GM08714 (cell line): ENCODE results near the gene MYBPC2.
"Not testable (repeated sequence)": the region's sequence is repeated elsewhere in the genome, so short reads cannot be mapped to it uniquely, and the experiment has no call there.

Experiments used
- H3K4me3 ChIP-seq: fragments of 200-500 bp; sonication (Bioruptor generic); 2 replicates; pipeline ENCODE4 v1.5.1; 2014; ENCODE audit warnings: mild to moderate bottlenecking, low read length, inconsistent platforms
- ZNF274 ChIP-seq: IDR thresholded peaks from 2 replicates; pipeline ENCODE4 v1.6.1; 2012; ENCODE audit warnings: mild to moderate bottlenecking, low read depth, low read length

Gene MYBPC2

GRCh38 chr19:50432221-50433028 is at the start of gene MYBPC2:
MYBPC2 (plus strand) TSS chr19:50432892; CDS start chr19:50432954, 62 bp downstream.
- TF ChIP-seq ZNF274, result no peak
- H3K4me3 ChIP-seq, result peak within 1 kb of the TSS; percentile 56; the same call in 1 of the 2 replicates

- no peak for TF ChIP-seq ZNF274
- peak overlapping the region; percentile 49; the same call in 1 of the 2 replicates for H3K4me3 ChIP-seq
These were observed 49.5 kb upstream of the MYBPC2 start for GRCh38 chr19:50383001-50383851.

GRCh38 chr19:50383852-50384684 is 48.6 kb upstream of the MYBPC2 start, which contains the start of gene POLD1:
POLD1 (plus strand) TSS chr19:50384347; CDS start chr19:50398852, 14,505 bp downstream.
- no peak for TF ChIP-seq ZNF274
- H3K4me3 ChIP-seq, result peak within 1 kb of the TSS; percentile 87

DNA sequence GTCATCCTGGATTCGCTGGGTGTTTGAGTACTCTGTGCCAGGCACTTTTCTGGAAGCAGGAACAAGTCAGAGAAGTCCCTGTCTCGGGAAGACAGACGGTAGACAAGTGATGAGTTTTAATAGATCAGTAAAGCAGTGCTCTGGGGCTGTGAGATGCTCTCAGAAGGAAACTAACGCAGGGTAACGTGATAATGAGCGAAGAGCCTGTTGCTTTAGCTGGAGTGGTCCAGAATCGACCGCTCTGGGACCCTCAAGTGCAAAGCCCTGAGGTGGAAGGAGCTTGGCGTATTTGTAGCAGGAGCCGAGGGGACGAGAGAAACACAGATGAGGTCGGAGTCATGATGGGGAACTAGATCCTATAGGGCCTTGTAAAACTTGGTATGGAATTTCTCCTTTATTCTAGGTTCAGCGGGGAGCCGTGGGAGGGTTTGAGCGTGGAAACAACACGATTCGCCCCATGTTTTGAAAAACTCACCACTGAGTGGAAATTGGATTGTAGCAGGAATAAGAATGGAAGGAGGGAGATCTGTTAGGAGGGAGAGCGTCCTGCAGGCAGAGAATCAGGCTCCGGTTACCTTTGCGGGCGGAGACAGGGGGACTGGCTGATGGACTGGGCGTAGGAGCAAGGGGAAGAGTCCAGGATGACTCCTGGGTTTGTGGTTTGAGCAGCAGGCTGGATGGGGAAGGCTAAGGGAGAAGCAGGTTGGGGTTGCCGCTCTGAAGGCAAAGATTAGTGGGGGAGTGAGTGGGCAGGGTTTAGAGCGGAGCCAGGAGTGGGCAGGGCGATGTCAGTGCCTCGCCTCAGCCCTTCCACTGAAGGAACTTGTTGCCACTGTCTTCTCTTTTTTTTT is 47.8 kb upstream of the MYBPC2 start:
- peak overlapping the region; percentile 87 for H3K4me3 ChIP-seq
- TF ChIP-seq ZNF274, result no peak

DNA sequence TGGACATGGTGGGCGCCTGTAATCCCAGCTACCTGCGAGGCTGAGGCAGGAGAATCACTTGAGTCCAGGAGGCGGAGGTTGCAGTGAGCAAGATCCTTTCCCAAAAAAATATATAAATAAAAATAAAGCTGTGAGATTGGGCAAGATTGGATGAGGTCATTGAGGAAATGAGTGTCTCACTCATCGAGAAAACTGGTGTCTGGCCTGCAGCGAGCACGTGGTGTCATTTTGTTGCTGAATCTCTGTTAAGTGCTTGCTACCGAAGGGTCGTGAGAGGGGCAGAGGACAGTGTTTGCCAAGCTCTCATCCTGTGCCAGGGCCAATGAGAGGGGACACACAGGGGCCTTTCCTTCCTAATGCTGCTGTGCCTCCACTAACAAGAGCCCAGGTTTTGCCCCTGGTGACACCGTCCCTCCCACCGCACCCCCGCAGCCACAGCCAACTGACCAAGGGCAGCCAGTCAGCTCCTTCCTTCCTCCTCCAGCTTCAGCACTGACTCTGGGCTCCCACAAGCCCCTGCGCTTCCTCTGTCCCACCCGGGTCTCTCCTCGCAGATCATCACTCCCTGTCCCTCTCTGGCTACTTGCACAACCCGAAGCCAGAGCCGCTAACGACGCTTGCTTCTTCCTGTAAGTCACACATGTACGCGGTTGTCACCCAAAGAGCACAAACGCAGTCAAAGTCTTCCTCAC is 45.4 kb upstream of the MYBPC2 start:
- TF ChIP-seq ZNF274, result no peak
- no peak overlapping the region for H3K4me3 ChIP-seq

- TF ChIP-seq ZNF274, result no peak
- H3K4me3 ChIP-seq, result no peak overlapping the region
These were observed 44.8 kb upstream of the MYBPC2 start for GRCh38 chr19:50387868-50388245.

- not testable (repeated sequence) for H3K4me3 ChIP-seq
These were observed 42.4 kb upstream of the MYBPC2 start for GRCh38 chr19:50390295-50390694.

DNA sequence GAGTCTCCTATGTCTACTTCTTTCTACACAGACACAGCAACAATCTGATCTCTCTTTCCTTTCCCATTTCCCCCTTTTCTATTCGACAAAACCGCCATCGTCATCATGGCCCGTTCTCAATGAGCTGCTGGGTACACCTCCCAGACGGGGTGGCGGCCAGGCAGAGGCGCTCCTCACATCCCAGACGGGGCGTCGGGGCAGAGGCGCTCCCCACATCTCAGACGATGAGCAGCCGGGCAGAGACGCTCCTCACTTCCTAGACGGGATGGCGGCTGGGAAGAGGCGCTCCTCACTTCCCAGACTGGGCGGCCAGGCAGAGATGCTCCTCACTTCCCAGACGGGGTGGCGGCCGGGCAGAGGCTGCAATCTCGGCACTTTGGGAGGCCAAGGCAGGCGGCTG is 41.7 kb upstream of the MYBPC2 start:
- not testable (repeated sequence) for H3K4me3 ChIP-seq

DNA sequence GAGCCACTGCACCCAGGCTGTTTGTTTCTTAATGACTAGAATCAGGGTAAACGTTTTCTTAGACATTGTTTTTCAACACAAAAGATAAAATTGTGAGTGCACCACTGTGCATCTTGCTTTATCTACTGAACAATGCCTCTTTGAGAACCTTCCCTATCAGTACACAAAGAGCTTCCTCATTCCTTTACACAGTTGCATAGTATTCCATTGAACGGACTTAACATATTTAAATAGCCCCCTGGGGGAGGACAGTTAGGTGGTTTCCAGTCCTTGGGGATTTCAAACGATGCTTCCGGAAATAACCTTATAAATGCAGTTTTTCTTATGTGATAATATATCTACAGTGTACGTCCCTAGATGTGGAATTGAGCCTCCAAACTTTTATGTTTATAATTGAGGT is 39.9 kb upstream of the MYBPC2 start:
- TF ChIP-seq ZNF274, result no peak

DNA sequence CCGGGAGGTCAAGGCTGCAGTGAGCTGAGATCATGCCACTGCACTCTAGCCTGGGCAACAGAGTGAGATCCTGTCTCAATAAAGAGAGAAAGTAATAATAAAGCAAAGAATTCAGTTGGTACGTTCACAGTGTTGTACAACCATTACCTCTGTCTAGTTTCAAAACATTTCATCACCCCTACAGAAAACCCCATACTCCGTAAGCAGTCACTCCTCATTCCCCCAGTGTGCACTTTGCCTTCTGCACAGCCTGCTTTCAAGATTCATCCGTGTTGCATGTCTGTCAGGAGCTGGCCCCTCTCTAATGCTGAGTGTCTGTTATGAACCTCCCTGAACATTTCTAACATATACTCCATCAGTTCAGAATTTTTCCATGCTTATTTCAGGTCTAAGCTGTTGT is 39.1 kb upstream of the MYBPC2 start:
- TF ChIP-seq ZNF274, result no peak
- H3K4me3 ChIP-seq, result no peak overlapping the region

More for the DNA sequence above, 39.9 kb upstream of the MYBPC2 start:
- H3K4me3 ChIP-seq, result no peak overlapping the region

GRCh38 chr19:50394017-50394416 is 38.7 kb upstream of the MYBPC2 start:
- no peak for TF ChIP-seq ZNF274
- no peak overlapping the region for H3K4me3 ChIP-seq

GRCh38 chr19:50398675-50399367 is 33.9 kb upstream of the MYBPC2 start:
- no peak overlapping the region for H3K4me3 ChIP-seq
- no peak for TF ChIP-seq ZNF274
